ENCODE results near the gene PCID2. TPM values are rescaled to one million over a fixed set of nuclear protein-coding genes. Genes with fewer than 3 reads are reported as not detected.
"Not testable (repeated sequence)": the region's sequence is repeated elsewhere in the genome, so short reads cannot be mapped to it uniquely, and the experiment has no call there.

The PCID2 gene
- 44.9 TPM for total RNA-seq

- peaks cover 0 to 9% of the 10 kb centered on the region in 2 donors for H3K36me3 ChIP-seq
- peaks cover 77% of the 10 kb centered on the region for H3K4me1 ChIP-seq
- H3K27me3 ChIP-seq = no peaks in the 10 kb centered on the region
- no peaks in the 10 kb centered on the region for H3K9me3 ChIP-seq
- intact Hi-C loops (cut with DNase I) = loop anchor here (10.0 kb wide), 1 partner anchor 86 kb away; the partner anchor contains the start of gene LAMP1
- H3K4me3 ChIP-seq = peak within 1 kb of the TSS; percentile 78 to 98
- H3K27ac ChIP-seq = peak within 1 kb of the TSS; percentile 99
- no peak for DNase-seq (ENCODE audit: extremely low spot score in 2 of 2)
- TF ChIP-seq CTCF (IDR thresholded peaks at IDR 0.05) (no peak), POLR2AphosphoS5 (IDR thresholded peaks at IDR 0.05; ENCODE audit: insufficient read depth in 1 of 2, low read depth in 1 of 2) (peak; percentile 83 to 92), POLR2A (IDR thresholded peaks at IDR 0.05) (peak in 1 of 2 donors; percentile 65)
These were observed at the start of gene PCID2 for GRCh38 chr13:113208421-113209335. Gene PCID2 (minus strand): TSS chr13:113208669. CDS start chr13:113208634, 35 bp downstream.

GRCh38 chr13:113257908-113258307, 49.4 kb upstream of the PCID2 start:
- peaks cover 3 to 84% of the 10 kb centered on the region in 2 donors for H3K36me3 ChIP-seq
- DNase-seq (ENCODE audit: extremely low spot score in 2 of 2); intact Hi-C loops (cut with DNase I): not testable (repeated sequence)

GRCh38 chr13:113252516-113253095, 44.1 kb upstream of the PCID2 start:
- H3K4me3 ChIP-seq = no peak overlapping the region
- H3K9me3 ChIP-seq = no peaks in the 10 kb centered on the region
- no peak for DNase-seq (ENCODE audit: extremely low spot score in 2 of 2)
- H3K4me1 ChIP-seq = no peaks in the 10 kb centered on the region
- intact Hi-C loops (cut with DNase I) = no loop called here
- H3K27me3 ChIP-seq = no peaks in the 10 kb centered on the region
- TF ChIP-seq POLR2A (IDR thresholded peaks at IDR 0.05) (no peak), POLR2AphosphoS5 (IDR thresholded peaks at IDR 0.05; ENCODE audit: insufficient read depth in 1 of 2, low read depth in 1 of 2) (no peak), CTCF (IDR thresholded peaks at IDR 0.05) (no peak)
- peaks cover 0 to 94% of the 10 kb centered on the region in 2 donors for H3K36me3 ChIP-seq
- H3K27ac ChIP-seq = no peak overlapping the region

More at GRCh38 chr13:113257908-113258307, 49.4 kb upstream of the PCID2 start:
- not testable (repeated sequence) for H3K27ac ChIP-seq, H3K4me1 ChIP-seq, H3K9me3 ChIP-seq, H3K4me3 ChIP-seq, H3K27me3 ChIP-seq

- Histone ChIP-seq H3K36me3 (peaks cover 0 to 92% of the 10 kb centered on the region in 2 donors), H3K27ac (no peak overlapping the region), H3K4me1 (no peaks in the 10 kb centered on the region), H3K9me3 (no peaks in the 10 kb centered on the region), H3K27me3 (no peaks in the 10 kb centered on the region), H3K4me3 (no peak overlapping the region)
- intact Hi-C loops (cut with DNase I) = no loop called here
- DNase-seq (ENCODE audit: extremely low spot score in 2 of 2) = no peak
- TF ChIP-seq POLR2A (IDR thresholded peaks at IDR 0.05) (no peak), CTCF (IDR thresholded peaks at IDR 0.05) (no peak), POLR2AphosphoS5 (IDR thresholded peaks at IDR 0.05; ENCODE audit: insufficient read depth in 1 of 2, low read depth in 1 of 2) (no peak)
These were observed 37.7 kb upstream of the PCID2 start for GRCh38 chr13:113245849-113246796.

- DNase-seq (ENCODE audit: extremely low spot score in 2 of 2) = no peak
- no peak overlapping the region for H3K27ac ChIP-seq
- intact Hi-C loops (cut with DNase I) = no loop called here
- no peaks in the 10 kb centered on the region for H3K9me3 ChIP-seq
- no peak overlapping the region for H3K4me3 ChIP-seq
- H3K4me1 ChIP-seq = no peaks in the 10 kb centered on the region
- peaks cover 0 to 87% of the 10 kb centered on the region in 2 donors for H3K36me3 ChIP-seq
- no peak for TF ChIP-seq POLR2AphosphoS5 (IDR thresholded peaks at IDR 0.05; ENCODE audit: insufficient read depth in 1 of 2, low read depth in 1 of 2)
- TF ChIP-seq POLR2A (IDR thresholded peaks at IDR 0.05) = no peak
- TF ChIP-seq CTCF (IDR thresholded peaks at IDR 0.05) = no peak
- no peaks in the 10 kb centered on the region for H3K27me3 ChIP-seq
These were observed 35.4 kb upstream of the PCID2 start for GRCh38 chr13:113243847-113244246.

- H3K4me3 ChIP-seq; H3K9me3 ChIP-seq; H3K4me1 ChIP-seq; intact Hi-C loops (cut with DNase I); DNase-seq (ENCODE audit: extremely low spot score in 2 of 2); H3K27me3 ChIP-seq; H3K27ac ChIP-seq: not testable (repeated sequence)
- peaks cover 0 to 70% of the 10 kb centered on the region in 2 donors for H3K36me3 ChIP-seq
These were observed 33.2 kb upstream of the PCID2 start for GRCh38 chr13:113241623-113242022.
